IPS DF 6.9 (cell line): ENCODE measurements around the gene TDRD12.

Experiments
- DNase-seq: peaks from one replicate; pipeline ENCODE4 v3.0.0-alpha.2; 2013; ENCODE audit warnings: low read depth, low spot score
- H3K27ac ChIP-seq: one replicate; pipeline ENCODE4 v1.5.1; 2013; ENCODE audit warnings: low read length, control low read depth
- H3K27me3 ChIP-seq: 2 replicates; pipeline ENCODE4 v1.6.1; 2013; ENCODE audit warnings: mild to moderate bottlenecking, low read length; ENCODE audit not compliant: control insufficient read depth, insufficient read depth
- H3K36me3 ChIP-seq: 2 replicates; pipeline ENCODE4 v1.6.1; 2013; ENCODE audit warnings: low read length; ENCODE audit not compliant: control insufficient read depth, insufficient read depth
- H3K4me1 ChIP-seq: 2 replicates; pipeline ENCODE4 v1.6.1; 2013; ENCODE audit warnings: low read length; ENCODE audit not compliant: control insufficient read depth, insufficient read depth
- H3K4me3 ChIP-seq: 2 replicates; pipeline ENCODE4 v1.5.1; 2013; ENCODE audit warnings: mild to moderate bottlenecking, low read length
- H3K9me3 ChIP-seq: 2 replicates; pipeline ENCODE4 v1.6.1; 2013; ENCODE audit warnings: low read length, inconsistent platforms; ENCODE audit not compliant: control insufficient read depth, insufficient read depth
- WGBS: extraction: QIAGEN DNeasy Blood & Tissue Kit; methylation state at CpG from one replicate; pipeline ENCODE4 v1.1.7; 2013; ENCODE audit warnings: mixed read lengths, missing lambda C conversion rate; ENCODE audit not compliant: insufficient read length, insufficient coverage; 5-methylcytosine and 5-hydroxymethylcytosine counted together

Gene TDRD12

GRCh38 chr19:32874605-32875004, 155.0 kb downstream of the TDRD12 start:
- WGBS, result no CpG with 5 or more reads among the region's 9 CpGs
- H3K27ac ChIP-seq, result no peak overlapping the region
- no peak overlapping the region for H3K4me3 ChIP-seq
- peaks cover 5% of the 10 kb centered on the region for H3K4me1 ChIP-seq
- no peak for DNase-seq
- no peaks in the 10 kb centered on the region for H3K9me3 ChIP-seq
- H3K27me3 ChIP-seq, result no peaks in the 10 kb centered on the region
- no peaks in the 10 kb centered on the region for H3K36me3 ChIP-seq

DNA sequence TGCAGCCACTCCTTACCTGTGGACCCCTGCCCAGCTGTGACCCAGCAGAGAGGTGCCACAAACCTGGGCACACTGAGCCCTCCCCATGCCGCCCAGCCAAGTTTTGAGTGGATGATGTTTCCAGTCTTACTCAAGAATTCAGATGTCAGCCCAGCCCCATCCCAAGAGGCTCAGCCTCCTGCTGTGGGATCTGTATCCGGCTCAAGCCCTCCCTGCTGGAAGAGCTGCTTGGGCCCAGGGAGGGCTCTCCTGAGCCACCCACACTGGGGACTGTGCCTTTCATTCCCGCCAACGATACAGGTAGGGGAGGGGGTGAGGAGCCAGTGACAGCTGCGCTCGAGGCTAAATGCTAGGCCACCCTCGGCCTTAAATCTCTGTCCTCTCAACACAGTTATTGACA, 155.9 kb downstream of the TDRD12 start:
- Histone ChIP-seq H3K9me3 (no peaks in the 10 kb centered on the region), H3K36me3 (no peaks in the 10 kb centered on the region), H3K27ac (no peak overlapping the region), H3K27me3 (no peaks in the 10 kb centered on the region), H3K4me1 (peaks cover 1% of the 10 kb centered on the region; the same call in 1 of the 2 replicates), H3K4me3 (no peak overlapping the region)
- no CpG with 5 or more reads among the region's 7 CpGs for WGBS
- DNase-seq, result no peak

- Histone ChIP-seq H3K9me3 (no peaks in the 10 kb centered on the region), H3K36me3 (no peaks in the 10 kb centered on the region), H3K27ac (no peak overlapping the region), H3K27me3 (no peaks in the 10 kb centered on the region), H3K4me3 (no peak overlapping the region), H3K4me1 (peaks cover 1% of the 10 kb centered on the region; the same call in 1 of the 2 replicates)
- WGBS, result no CpG with 5 or more reads among the region's 9 CpGs
- DNase-seq, result no peak
Measured at GRCh38 chr19:32876236-32876918, 156.8 kb downstream of the TDRD12 start.

DNA sequence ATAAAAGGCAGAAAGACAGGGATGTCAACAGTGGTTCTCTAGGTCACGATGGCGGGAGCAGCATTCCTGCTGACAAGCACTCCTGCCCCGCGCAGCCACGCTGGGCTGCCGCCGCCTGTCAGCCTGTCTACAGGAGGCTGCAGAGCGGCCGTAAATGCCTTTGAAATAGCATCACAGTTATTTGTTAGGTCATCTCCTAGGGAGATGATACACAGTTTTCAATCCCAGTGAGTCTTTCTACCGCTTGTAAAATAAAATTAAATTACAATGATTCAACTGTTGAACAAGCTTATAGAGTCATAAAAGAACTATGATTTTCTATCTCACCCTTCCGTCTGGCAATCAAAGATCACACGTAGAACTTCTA, 157.3 kb downstream of the TDRD12 start:
- H3K27me3 ChIP-seq, result no peaks in the 10 kb centered on the region
- no peaks in the 10 kb centered on the region for H3K9me3 ChIP-seq
- DNase-seq, result no peak
- H3K4me3 ChIP-seq, result no peak overlapping the region
- H3K4me1 ChIP-seq, result peaks cover 1% of the 10 kb centered on the region; the same call in 1 of the 2 replicates
- no peaks in the 10 kb centered on the region for H3K36me3 ChIP-seq
- H3K27ac ChIP-seq, result no peak overlapping the region
- WGBS, result no CpG with 5 or more reads among the region's 12 CpGs
